GM12878 (cell line): ENCODE measurements around the gene RP2. TPM values are rescaled to one million over a fixed set of nuclear protein-coding genes. Genes with fewer than 3 reads are reported as not detected.

ENCODE experiments used
- ATAC-seq: fragments of 200-7000 bp; cut with Tn5 transposase; 3 replicates; pipeline ENCODE4 v1.9.1; 2020; ENCODE audit warnings: mild to moderate bottlenecking, moderate library complexity
- BruUV-seq: library from RNA; stranded (reverse); fragments of 400-500 nt; replicated peaks from 2 replicates; lab custom pipeline; 2021; lab: Mats Ljungman, UMichigan
- CTCF ChIA-PET: fragments of 300-600 bp; sonication (Branson Sonifier 250); formaldehyde crosslinking; extraction: SDS; loops from one replicate; lab custom pipeline; 2021; ENCODE audit warnings: inconsistent platforms; lab: Yijun Ruan, JAX
- POLR2A ChIA-PET: fragments of 350-600 bp; formaldehyde crosslinking; extraction: SDS; loops from one replicate; lab custom pipeline; 2021; ENCODE audit warnings: inconsistent platforms; lab: Charles Lee
- RAD21 ChIA-PET: fragments of 300-600 bp; sonication (Branson Sonifier 250); formaldehyde crosslinking; loops from one replicate; lab custom pipeline; 2023; ENCODE audit warnings: antibody characterized with exemption; ENCODE audit not compliant: unreplicated experiment; lab: Charles Lee
- SMC1A ChIA-PET: fragments of 300-600 bp; sonication (Branson Sonifier 250); formaldehyde crosslinking; loops from one replicate; lab custom pipeline; 2023; ENCODE audit not compliant: unreplicated experiment, uncharacterized antibody; lab: Charles Lee
- DNase-seq: peaks from one replicate; pipeline ENCODE4 v3.0.0-alpha.2; 2011; ENCODE audit warnings: low read depth, low spot score
- FAIRE-seq: peaks from 3 replicates; lab custom pipeline; 2011; peaks lifted over from hg19 to GRCh38; lab: Jason Lieb, UNC
- H2AFZ ChIP-seq: 2 replicates; pipeline ENCODE4 v1.6.0; 2011; ENCODE audit warnings: low read depth, low read length, control low read depth; ENCODE audit not compliant: control insufficient read depth
- H3K27ac ChIP-seq: 2 replicates; pipeline ENCODE4 v1.5.1; 2011; ENCODE audit warnings: control low read depth; ENCODE audit not compliant: control insufficient read depth, insufficient read depth
- H3K27me3 ChIP-seq, 2 experiments: replicated peaks in 1 of 2; 2 replicates each; pipeline versions ENCODE4 v1.6.0 to v1.6.1; 2011; ENCODE audit warnings: low read length in 1 of 2; ENCODE audit not compliant: control insufficient read depth in 2 of 2, insufficient read depth in 2 of 2
- H3K36me3 ChIP-seq, 2 experiments: 2 replicates each; pipeline ENCODE4 v1.5.1; 2011; ENCODE audit warnings: low read length in 1 of 2; ENCODE audit not compliant: control insufficient read depth in 2 of 2, insufficient read depth in 2 of 2
- H3K4me1 ChIP-seq: 2 replicates; pipeline ENCODE4 v1.6.1; 2011; ENCODE audit warnings: mild to moderate bottlenecking, low read length, moderate library complexity, mixed read lengths; ENCODE audit not compliant: control insufficient read depth, insufficient read depth
- H3K4me2 ChIP-seq: 2 replicates; pipeline ENCODE4 v1.6.0; 2011; ENCODE audit warnings: control low read depth; ENCODE audit not compliant: control insufficient read depth, insufficient read depth
- H3K4me3 ChIP-seq: fragments of 200-600 bp; sonication (generic); 2 replicates; pipeline ENCODE4 v1.5.1; 2016
- H3K79me2 ChIP-seq: 2 replicates; pipeline ENCODE4 v1.6.0; 2011; ENCODE audit warnings: low read length; ENCODE audit not compliant: control insufficient read depth, insufficient read depth
- H3K9ac ChIP-seq: 2 replicates; pipeline ENCODE4 v1.8.0; 2011; ENCODE audit warnings: low read length, control low read depth, mixed read lengths; ENCODE audit not compliant: control insufficient read depth, insufficient read depth
- H3K9me3 ChIP-seq: replicated peaks from 3 replicates; pipeline ENCODE4 v1.5.1; 2011; ENCODE audit warnings: mild to moderate bottlenecking, low read length; ENCODE audit not compliant: control insufficient read depth, insufficient read depth
- H4K20me1 ChIP-seq: 2 replicates; pipeline ENCODE4 v1.6.0; 2011; ENCODE audit not compliant: control insufficient read depth, insufficient read depth
- EP300 ChIP-seq, 2 experiments: fragments of 150-350 bp in 1 of 2; IDR thresholded peaks; 2 replicates each; pipeline ENCODE4 v1.6.1; 2011 to 2012; ENCODE audit warnings: low read depth in 2 of 2, low read length in 2 of 2, borderline replicate concordance in 1 of 2, improper control_type of control experiment in 1 of 2, inconsistent platforms in 1 of 2; ENCODE audit not compliant: control insufficient read depth in 1 of 2
- ETV6 ChIP-seq, 2 experiments: fragments of 450-650 bp in 1 of 2; IDR thresholded peaks in 1 of 2; conservative IDR thresholded peaks in 1 of 2; 2 replicates each; pipeline ENCODE4 v1.6.1; 2014; ENCODE audit warnings: antibody characterized with exemption in 1 of 2, borderline replicate concordance in 1 of 2, low read depth in 1 of 2, mild to moderate bottlenecking in 1 of 2, moderate library complexity in 1 of 2
- SIN3A ChIP-seq: IDR thresholded peaks from 2 replicates; pipeline ENCODE4 v1.6.1; 2012; ENCODE audit warnings: low read depth, low read length, improper control_type of control experiment
- SPI1 ChIP-seq: IDR thresholded peaks from 2 replicates; pipeline ENCODE4 v1.6.1; 2011; ENCODE audit warnings: low read depth, mild to moderate bottlenecking, low read length, moderate library complexity, borderline replicate concordance; ENCODE audit not compliant: insufficient read depth
- USF2 ChIP-seq: IDR thresholded peaks from 2 replicates; pipeline ENCODE4 v1.6.1; 2011; ENCODE audit warnings: low read depth, low read length, improper control_type of control experiment, borderline replicate concordance
- ZBED1 ChIP-seq: IDR thresholded peaks from 2 replicates; pipeline ENCODE4 v1.6.1; 2016; ENCODE audit warnings: borderline replicate concordance
- WGBS: methylation state at CpG from one replicate; pipeline ENCODE4 v1.1.6; 2016; ENCODE audit warnings: low lambda C conversion rate; ENCODE audit not compliant: insufficient replicate concordance, insufficient coverage; ENCODE audit errors: missing lambda C conversion rate; 5-methylcytosine and 5-hydroxymethylcytosine counted together
- in situ Hi-C: fragments of 300-500 bp; cut with MboI; formaldehyde crosslinking; loops from 9 replicates; pipeline ENCODE4 v1.14.3; 2018; ENCODE audit warnings: mixed read lengths
- intact Hi-C: fragments of 100-400 bp; cut with micrococcal nuclease; formaldehyde crosslinking; loops from one replicate; pipeline ENCODE4 v1.14.2; 2022; ENCODE audit not compliant: unreplicated experiment
- polyA plus RNA-seq, 11 experiments: library from polyadenylated mRNA; depleted of rRNA in 4 of 11; unstranded in 6 of 11; stranded (reverse) in 5 of 11; fragments of >200 nt; fragmentation: Nextera tagmentation in 4 of 11; fragmentation: Illumina TruSeq in 1 of 11; extraction: Ambion mirVana in 4 of 11; extraction: Trizol in 1 of 11; gene quantifications; 1 replicate in 1 of 11; 2 replicates in 10 of 11; pipeline versions ENCODE4 v1.2.1 to v1.2.3, GENCODE V29; 2011 to 2016; ENCODE audit warnings: inconsistent platforms in 2 of 11, missing spikeins in 2 of 11, low read depth in 1 of 11
- total RNA-seq, 4 experiments: library from RNA; depleted of rRNA in 3 of 4; stranded (reverse); fragments of >200 nt in 3 of 4; fragmentation: Illumina TruSeq in 1 of 4; extraction: Trizol in 1 of 4; gene quantifications; 2 replicates each; pipeline versions ENCODE4 v1.2.1 to v1.2.3, GENCODE V29; 2013 to 2021
- TF ChIP-seq, protein P1 (sequence below): fragments of 450-650 bp; IDR thresholded peaks from 2 replicates; pipeline ENCODE4 v1.6.1; 2016; ENCODE audit warnings: mild to moderate bottlenecking
- TF ChIP-seq, protein P2 (sequence below): fragments of 450-650 bp; IDR thresholded peaks from 2 replicates; pipeline ENCODE4 v1.6.1; 2017; ENCODE audit warnings: mild to moderate bottlenecking

Gene RP2
- total and polyA plus RNA-seq, 10 of the 15 experiments (the other 5 are each of a cell fraction or from before 2014, with no cell fraction given): 3.5 to 11.0 (median 5.7) TPM

DNA sequence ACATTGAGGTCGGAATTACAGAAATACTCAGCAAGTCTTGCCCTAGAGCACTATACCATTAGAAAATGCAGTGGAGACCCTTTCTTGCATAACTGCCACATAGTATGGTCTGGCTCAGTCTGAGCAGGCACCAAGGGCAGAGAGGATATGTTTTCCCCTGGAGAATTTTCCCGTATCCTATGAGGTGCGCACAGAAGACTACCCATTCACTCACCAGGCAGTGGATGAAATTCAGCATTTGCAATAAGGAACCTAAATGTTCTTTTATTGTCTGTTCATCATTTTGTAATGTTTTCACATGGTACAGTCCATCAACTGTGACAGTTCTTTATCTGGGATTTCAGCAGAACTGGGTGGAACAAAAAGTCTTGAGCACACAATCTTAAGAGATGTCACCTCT is 90.9 kb downstream of the RP2 start:
- ATAC-seq (no peak), FAIRE-seq (no peak), DNase-seq (no peak)
- ChIA-PET SMC1A (interaction anchor here (1.4 kb wide), 1 partner anchor 23 kb away, joined by 4 read pairs; no protein-coding TSS in a partner anchor), RAD21 (no interaction called here), POLR2A (no interaction called here), CTCF (interaction anchor here (1.2 to 1.3 kb wide), 2 partner anchors 12 to 50 kb away, joined by 3 read pairs; no protein-coding TSS in a partner anchor)
- Histone ChIP-seq H3K9ac (no peak overlapping the region), H3K9me3 (no peaks in the 10 kb centered on the region; the same call in 2 of the 3 replicates), H3K27ac (no peak overlapping the region), H3K4me2 (no peak overlapping the region), H4K20me1 (peaks cover 3% of the 10 kb centered on the region), H3K27me3 (peaks cover 0 to 2% of the 10 kb centered on the region in 2 experiments; a peak in 2 of 4 replicates), H3K4me3 (no peak overlapping the region), H3K4me1 (no peaks in the 10 kb centered on the region), H3K79me2 (no peaks in the 10 kb centered on the region), H2AFZ (no peak overlapping the region), H3K36me3 (no peaks in the 10 kb centered on the region)
- TF ChIP-seq, protein P1, sequence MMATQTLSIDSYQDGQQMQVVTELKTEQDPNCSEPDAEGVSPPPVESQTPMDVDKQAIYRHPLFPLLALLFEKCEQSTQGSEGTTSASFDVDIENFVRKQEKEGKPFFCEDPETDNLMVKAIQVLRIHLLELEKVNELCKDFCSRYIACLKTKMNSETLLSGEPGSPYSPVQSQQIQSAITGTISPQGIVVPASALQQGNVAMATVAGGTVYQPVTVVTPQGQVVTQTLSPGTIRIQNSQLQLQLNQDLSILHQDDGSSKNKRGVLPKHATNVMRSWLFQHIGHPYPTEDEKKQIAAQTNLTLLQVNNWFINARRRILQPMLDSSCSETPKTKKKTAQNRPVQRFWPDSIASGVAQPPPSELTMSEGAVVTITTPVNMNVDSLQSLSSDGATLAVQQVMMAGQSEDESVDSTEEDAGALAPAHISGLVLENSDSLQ: no peak
- TF ChIP-seq EP300 (IDR thresholded peaks at IDR 0.05; ENCODE audit: borderline replicate concordance in 1 of 2, control insufficient read depth in 1 of 2, low read depth in 2 of 2, low read length in 2 of 2): no peak
- no peak for TF ChIP-seq SPI1
- TF ChIP-seq USF2: no peak
- TF ChIP-seq ETV6 (conservative IDR thresholded peaks at IDR 0.05 in 1 of 2, IDR thresholded peaks at IDR 0.05 in 1 of 2; ENCODE audit: borderline replicate concordance in 1 of 2, low read depth in 1 of 2): no peak
- TF ChIP-seq ZBED1: no peak
- TF ChIP-seq, protein P2, sequence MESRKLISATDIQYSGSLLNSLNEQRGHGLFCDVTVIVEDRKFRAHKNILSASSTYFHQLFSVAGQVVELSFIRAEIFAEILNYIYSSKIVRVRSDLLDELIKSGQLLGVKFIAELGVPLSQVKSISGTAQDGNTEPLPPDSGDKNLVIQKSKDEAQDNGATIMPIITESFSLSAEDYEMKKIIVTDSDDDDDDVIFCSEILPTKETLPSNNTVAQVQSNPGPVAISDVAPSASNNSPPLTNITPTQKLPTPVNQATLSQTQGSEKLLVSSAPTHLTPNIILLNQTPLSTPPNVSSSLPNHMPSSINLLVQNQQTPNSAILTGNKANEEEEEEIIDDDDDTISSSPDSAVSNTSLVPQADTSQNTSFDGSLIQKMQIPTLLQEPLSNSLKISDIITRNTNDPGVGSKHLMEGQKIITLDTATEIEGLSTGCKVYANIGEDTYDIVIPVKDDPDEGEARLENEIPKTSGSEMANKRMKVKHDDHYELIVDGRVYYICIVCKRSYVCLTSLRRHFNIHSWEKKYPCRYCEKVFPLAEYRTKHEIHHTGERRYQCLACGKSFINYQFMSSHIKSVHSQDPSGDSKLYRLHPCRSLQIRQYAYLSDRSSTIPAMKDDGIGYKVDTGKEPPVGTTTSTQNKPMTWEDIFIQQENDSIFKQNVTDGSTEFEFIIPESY: no peak
- TF ChIP-seq SIN3A: no peak
- intact Hi-C loops (no loop called here), in situ Hi-C loops (no loop called here)
- 56% methylated on average over 3 of the region's 3 CpGs for WGBS
- no TSS peak for BruUV-seq
